HepG2 (cell line): ENCODE results near the gene BCAS1. TPM values are rescaled to one million over a fixed set of nuclear protein-coding genes. Genes with fewer than 3 reads are reported as not detected.

ENCODE experiments used
- CBX5 ChIP-seq: sonication (generic); formaldehyde crosslinking; IDR thresholded peaks from 2 replicates; pipeline ENCODE4 v1.4.0; 2020; ENCODE audit warnings: missing genetic modification reagents, borderline replicate concordance
- GRHL1 ChIP-seq: sonication (generic); formaldehyde crosslinking; conservative IDR thresholded peaks from 2 replicates; pipeline ENCODE4 v1.8.0; 2022; ENCODE audit warnings: missing genetic modification reagents
- HDAC2 ChIP-seq: sonication (generic); formaldehyde crosslinking; IDR thresholded peaks from 2 replicates; pipeline ENCODE4 v1.4.0; 2020; ENCODE audit warnings: missing genetic modification reagents
- ISL2 ChIP-seq: sonication (generic); formaldehyde crosslinking; IDR thresholded peaks from 2 replicates; pipeline ENCODE4 v1.5.0; 2020; ENCODE audit warnings: missing genetic modification reagents
- KDM4B ChIP-seq: sonication (generic); formaldehyde crosslinking; IDR thresholded peaks from 2 replicates; pipeline ENCODE4 v1.4.0; 2020; ENCODE audit warnings: missing genetic modification reagents
- MEF2D ChIP-seq: sonication (generic); formaldehyde crosslinking; IDR thresholded peaks from 2 replicates; pipeline ENCODE4 v1.5.1; 2020; ENCODE audit warnings: mild to moderate bottlenecking, missing genetic modification reagents
- MLLT10 ChIP-seq: sonication (generic); formaldehyde crosslinking; IDR thresholded peaks from 2 replicates; pipeline ENCODE4 v1.4.0; 2020; ENCODE audit warnings: missing genetic modification reagents
- RXRA ChIP-seq: sonication (generic); formaldehyde crosslinking; IDR thresholded peaks from 2 replicates; pipeline ENCODE4 v1.5.1; 2020; ENCODE audit warnings: missing genetic modification reagents
- SAFB2 ChIP-seq: sonication (generic); formaldehyde crosslinking; IDR thresholded peaks from 2 replicates; pipeline ENCODE4 v1.5.1; 2020; ENCODE audit warnings: missing genetic modification reagents, low read depth, mild to moderate bottlenecking, borderline replicate concordance
- SALL1 ChIP-seq: sonication (generic); formaldehyde crosslinking; IDR thresholded peaks from 2 replicates; pipeline ENCODE4 v1.8.0; 2022; ENCODE audit warnings: mild to moderate bottlenecking, missing genetic modification reagents
- SMAD3 ChIP-seq: sonication (generic); formaldehyde crosslinking; IDR thresholded peaks from 2 replicates; pipeline ENCODE4 v1.4.0; 2020; ENCODE audit warnings: missing genetic modification reagents
- ZBTB21 ChIP-seq: sonication (generic); formaldehyde crosslinking; IDR thresholded peaks from 2 replicates; pipeline ENCODE4 v1.4.0; 2020; ENCODE audit warnings: missing genetic modification reagents
- ZNF225 ChIP-seq: sonication (generic); formaldehyde crosslinking; IDR thresholded peaks from 2 replicates; pipeline ENCODE4 v1.4.0; 2020; ENCODE audit warnings: mild to moderate bottlenecking, missing genetic modification reagents
- ZNF460 ChIP-seq: sonication (generic); formaldehyde crosslinking; IDR thresholded peaks from 2 replicates; pipeline ENCODE4 v1.5.1; 2020; ENCODE audit warnings: missing genetic modification reagents, mild to moderate bottlenecking, borderline replicate concordance
- ZNF792 ChIP-seq: IDR thresholded peaks from 2 replicates; pipeline ENCODE4 v1.6.1; 2016
- polyA plus RNA-seq, 8 experiments: library from polyadenylated mRNA; depleted of rRNA in 3 of 8; stranded (reverse) in 7 of 8; unstranded in 1 of 8; fragments of >200 nt; fragmentation: Illumina TruSeq in 4 of 8; extraction: Trizol in 4 of 8; gene quantifications; 2 replicates each; pipeline versions ENCODE4 v1.2.1 to v1.2.3, GENCODE V29; 2011 to 2016; ENCODE audit warnings: low read depth in 4 of 8, missing spikeins in 1 of 8, mixed read lengths in 1 of 8; ENCODE audit not compliant: insufficient read depth in 1 of 8
- total RNA-seq, 5 experiments: library from RNA; depleted of rRNA; stranded (reverse); fragments of >200 nt; fragmentation: Illumina TruSeq; extraction: Trizol; gene quantifications; 2 replicates each; pipeline ENCODE4 v1.2.3, GENCODE V29; 2016; ENCODE audit warnings: low read depth in 1 of 5
- TF ChIP-seq, protein P1 (sequence below): sonication (generic); formaldehyde crosslinking; IDR thresholded peaks from 2 replicates; pipeline ENCODE4 v1.5.1; 2020; ENCODE audit warnings: missing genetic modification reagents, mild to moderate bottlenecking, borderline replicate concordance
- TF ChIP-seq, protein P2 (sequence below): sonication (generic); formaldehyde crosslinking; IDR thresholded peaks from 2 replicates; pipeline ENCODE4 v1.4.0; 2020; ENCODE audit warnings: missing genetic modification reagents
- TF ChIP-seq, protein P3 (sequence below): sonication (generic); formaldehyde crosslinking; IDR thresholded peaks from 2 replicates; pipeline ENCODE4 v1.8.1; 2023; ENCODE audit warnings: mild to moderate bottlenecking, missing genetic modification reagents
- TF ChIP-seq, protein P4 (sequence below): sonication (generic); formaldehyde crosslinking; IDR thresholded peaks from 2 replicates; pipeline ENCODE4 v1.8.0; 2022; ENCODE audit warnings: mild to moderate bottlenecking, missing genetic modification reagents

Gene BCAS1
- total and polyA plus RNA-seq, 2 of the 13 experiments (the other 11 are each of a cell fraction or from before 2014, with no cell fraction given) = 0.55 to 0.91 TPM

GRCh38 chr20:54103067-54103761 is 32.8 kb upstream of the BCAS1 start (continued):
- TF ChIP-seq, protein P1, sequence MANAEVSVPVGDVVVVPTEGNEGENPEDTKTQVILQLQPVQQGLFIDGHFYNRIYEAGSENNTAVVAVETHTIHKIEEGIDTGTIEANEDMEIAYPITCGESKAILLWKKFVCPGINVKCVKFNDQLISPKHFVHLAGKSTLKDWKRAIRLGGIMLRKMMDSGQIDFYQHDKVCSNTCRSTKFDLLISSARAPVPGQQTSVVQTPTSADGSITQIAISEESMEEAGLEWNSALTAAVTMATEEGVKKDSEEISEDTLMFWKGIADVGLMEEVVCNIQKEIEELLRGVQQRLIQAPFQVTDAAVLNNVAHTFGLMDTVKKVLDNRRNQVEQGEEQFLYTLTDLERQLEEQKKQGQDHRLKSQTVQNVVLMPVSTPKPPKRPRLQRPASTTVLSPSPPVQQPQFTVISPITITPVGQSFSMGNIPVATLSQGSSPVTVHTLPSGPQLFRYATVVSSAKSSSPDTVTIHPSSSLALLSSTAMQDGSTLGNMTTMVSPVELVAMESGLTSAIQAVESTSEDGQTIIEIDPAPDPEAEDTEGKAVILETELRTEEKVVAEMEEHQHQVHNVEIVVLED (CRISPR knock-in tag) = no peak
- TF ChIP-seq ZBTB21 (CRISPR knock-in tag) (0 out of 2 replicates have a peak, but pooled peaks have one; percentile 46), SALL1 (CRISPR knock-in tag) (peak; percentile 95), GRHL1 (CRISPR knock-in tag) (no peak), ISL2 (CRISPR knock-in tag) (peak; percentile 51; the same call in 1 of the 2 replicates), ZNF225 (CRISPR knock-in tag) (no peak), ZNF792 (CRISPR knock-in tag) (0 out of 2 replicates have a peak, but pooled peaks have one; percentile 63), SAFB2 (CRISPR knock-in tag) (no peak; the same call in 1 of the 2 replicates), RXRA (CRISPR knock-in tag) (peak; percentile 44; the same call in 1 of the 2 replicates), CBX5 (CRISPR knock-in tag) (peak; percentile 93; the same call in 1 of the 2 replicates), KDM4B (CRISPR knock-in tag) (peak; percentile 93), SMAD3 (CRISPR knock-in tag) (no peak; the same call in 1 of the 2 replicates), ZNF460 (CRISPR knock-in tag) (no peak), MEF2D (no peak), HDAC2 (CRISPR knock-in tag) (peak; percentile 89), MLLT10 (CRISPR knock-in tag) (no peak)
- TF ChIP-seq, protein P2, sequence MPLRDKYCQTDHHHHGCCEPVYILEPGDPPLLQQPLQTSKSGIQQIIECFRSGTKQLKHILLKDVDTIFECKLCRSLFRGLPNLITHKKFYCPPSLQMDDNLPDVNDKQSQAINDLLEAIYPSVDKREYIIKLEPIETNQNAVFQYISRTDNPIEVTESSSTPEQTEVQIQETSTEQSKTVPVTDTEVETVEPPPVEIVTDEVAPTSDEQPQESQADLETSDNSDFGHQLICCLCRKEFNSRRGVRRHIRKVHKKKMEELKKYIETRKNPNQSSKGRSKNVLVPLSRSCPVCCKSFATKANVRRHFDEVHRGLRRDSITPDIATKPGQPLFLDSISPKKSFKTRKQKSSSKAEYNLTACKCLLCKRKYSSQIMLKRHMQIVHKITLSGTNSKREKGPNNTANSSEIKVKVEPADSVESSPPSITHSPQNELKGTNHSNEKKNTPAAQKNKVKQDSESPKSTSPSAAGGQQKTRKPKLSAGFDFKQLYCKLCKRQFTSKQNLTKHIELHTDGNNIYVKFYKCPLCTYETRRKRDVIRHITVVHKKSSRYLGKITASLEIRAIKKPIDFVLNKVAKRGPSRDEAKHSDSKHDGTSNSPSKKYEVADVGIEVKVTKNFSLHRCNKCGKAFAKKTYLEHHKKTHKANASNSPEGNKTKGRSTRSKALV = 0 out of 2 replicates have a peak, but pooled peaks have one; percentile 41
- TF ChIP-seq, protein P3, sequence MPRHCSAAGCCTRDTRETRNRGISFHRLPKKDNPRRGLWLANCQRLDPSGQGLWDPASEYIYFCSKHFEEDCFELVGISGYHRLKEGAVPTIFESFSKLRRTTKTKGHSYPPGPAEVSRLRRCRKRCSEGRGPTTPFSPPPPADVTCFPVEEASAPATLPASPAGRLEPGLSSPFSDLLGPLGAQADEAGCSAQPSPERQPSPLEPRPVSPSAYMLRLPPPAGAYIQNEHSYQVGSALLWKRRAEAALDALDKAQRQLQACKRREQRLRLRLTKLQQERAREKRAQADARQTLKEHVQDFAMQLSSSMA = no peak
- TF ChIP-seq, protein P4, sequence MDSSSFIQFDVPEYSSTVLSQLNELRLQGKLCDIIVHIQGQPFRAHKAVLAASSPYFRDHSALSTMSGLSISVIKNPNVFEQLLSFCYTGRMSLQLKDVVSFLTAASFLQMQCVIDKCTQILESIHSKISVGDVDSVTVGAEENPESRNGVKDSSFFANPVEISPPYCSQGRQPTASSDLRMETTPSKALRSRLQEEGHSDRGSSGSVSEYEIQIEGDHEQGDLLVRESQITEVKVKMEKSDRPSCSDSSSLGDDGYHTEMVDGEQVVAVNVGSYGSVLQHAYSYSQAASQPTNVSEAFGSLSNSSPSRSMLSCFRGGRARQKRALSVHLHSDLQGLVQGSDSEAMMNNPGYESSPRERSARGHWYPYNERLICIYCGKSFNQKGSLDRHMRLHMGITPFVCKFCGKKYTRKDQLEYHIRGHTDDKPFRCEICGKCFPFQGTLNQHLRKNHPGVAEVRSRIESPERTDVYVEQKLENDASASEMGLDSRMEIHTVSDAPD (CRISPR knock-in tag) = no peak
